Endometrial microvascular endothelial cells (primary cell): Measurements from ENCODE around the gene LDLRAD4. TPM values are rescaled to one million over a fixed set of nuclear protein-coding genes. Genes with fewer than 3 reads are reported as not detected.

Experiments used
- in situ Hi-C: cut with HindIII; loops from 2 replicates; pipeline ENCODE4 v1.10.0; 2017; ENCODE audit warnings: low sequenced_read_pairs, low pct_unique_long_range_greater_than_20kb; ENCODE audit errors: inconsistent ontology term
- total RNA-seq: library from RNA; depleted of rRNA; stranded (reverse); fragments of >200 nt; gene quantifications from one replicate; pipeline ENCODE4 v1.2.3, GENCODE V29; 2015; ENCODE audit errors: inconsistent ontology term

The LDLRAD4 gene
- total RNA-seq, 1 donor from 2014 or later: 0.93 TPM

GRCh38 chr18:13550418-13551304, 332.1 kb downstream of the LDLRAD4 start:
- in situ Hi-C loops: no loop called here

- in situ Hi-C loops: no loop called here
Measured at GRCh38 chr18:13551305-13551603, 332.7 kb downstream of the LDLRAD4 start.

GRCh38 chr18:13551841-13552733, 333.5 kb downstream of the LDLRAD4 start:
- in situ Hi-C loops: no loop called here

GRCh38 chr18:13553449-13553848, 334.9 kb downstream of the LDLRAD4 start:
- in situ Hi-C loops: no loop called here

GRCh38 chr18:13555192-13555591, 336.6 kb downstream of the LDLRAD4 start:
- in situ Hi-C loops: no loop called here

- in situ Hi-C loops: no loop called here
Measured at GRCh38 chr18:13555865-13556264, 337.3 kb downstream of the LDLRAD4 start.

GRCh38 chr18:13556502-13556901, 337.9 kb downstream of the LDLRAD4 start:
- in situ Hi-C loops: no loop called here

- in situ Hi-C loops: no loop called here
Measured at GRCh38 chr18:13558124-13558523, 339.6 kb downstream of the LDLRAD4 start.

- in situ Hi-C loops: no loop called here
Measured at GRCh38 chr18:13558790-13559189, 340.2 kb downstream of the LDLRAD4 start.

GRCh38 chr18:13559754-13560153, 341.2 kb downstream of the LDLRAD4 start:
- in situ Hi-C loops: no loop called here

- in situ Hi-C loops: no loop called here
Measured at GRCh38 chr18:13560306-13560705, 341.7 kb downstream of the LDLRAD4 start.

- in situ Hi-C loops: no loop called here
Measured at GRCh38 chr18:13562494-13563029, 344.0 kb downstream of the LDLRAD4 start.

GRCh38 chr18:13563390-13563805, 344.8 kb downstream of the LDLRAD4 start:
- in situ Hi-C loops: no loop called here

- in situ Hi-C loops: no loop called here
Measured at GRCh38 chr18:13564579-13564978, 346.0 kb downstream of the LDLRAD4 start.

- in situ Hi-C loops: no loop called here
Measured at GRCh38 chr18:13565228-13565627, 346.7 kb downstream of the LDLRAD4 start.

- in situ Hi-C loops: no loop called here
Measured at GRCh38 chr18:13566941-13567746, 348.6 kb downstream of the LDLRAD4 start.

- in situ Hi-C loops: no loop called here
Measured at GRCh38 chr18:13568443-13569392, 350.2 kb downstream of the LDLRAD4 start.

- in situ Hi-C loops: no loop called here
Measured at GRCh38 chr18:13570216-13570615, 351.7 kb downstream of the LDLRAD4 start.
